Stromal cell of bone marrow (primary cell): ENCODE data around the gene CHSY3.

Experiments
- DNase-seq: peaks from one replicate; pipeline ENCODE4 v3.0.0-alpha.2; 2012; ENCODE audit warnings: low read depth

The CHSY3 gene

DNA sequence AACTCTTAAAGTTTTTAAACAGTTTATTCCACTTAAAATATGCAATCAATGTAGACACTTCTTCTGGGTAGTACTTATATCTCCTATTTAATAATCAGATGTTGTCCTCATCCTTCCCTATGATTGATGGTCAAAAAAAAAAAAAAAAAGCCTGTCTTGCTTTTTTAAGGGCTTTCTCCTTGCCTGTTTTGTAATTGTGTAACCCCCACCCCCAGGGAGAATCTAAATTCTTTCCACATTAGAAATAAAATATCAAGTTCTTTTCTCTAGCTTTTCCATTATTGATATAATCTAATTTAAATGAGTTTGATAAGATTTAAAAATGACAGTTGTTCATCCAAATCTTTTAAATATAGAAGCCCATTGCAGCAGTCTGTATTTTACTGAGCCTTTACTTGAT, 119.7 kb downstream of the CHSY3 start:
- peak; percentile 25 for DNase-seq

DNA sequence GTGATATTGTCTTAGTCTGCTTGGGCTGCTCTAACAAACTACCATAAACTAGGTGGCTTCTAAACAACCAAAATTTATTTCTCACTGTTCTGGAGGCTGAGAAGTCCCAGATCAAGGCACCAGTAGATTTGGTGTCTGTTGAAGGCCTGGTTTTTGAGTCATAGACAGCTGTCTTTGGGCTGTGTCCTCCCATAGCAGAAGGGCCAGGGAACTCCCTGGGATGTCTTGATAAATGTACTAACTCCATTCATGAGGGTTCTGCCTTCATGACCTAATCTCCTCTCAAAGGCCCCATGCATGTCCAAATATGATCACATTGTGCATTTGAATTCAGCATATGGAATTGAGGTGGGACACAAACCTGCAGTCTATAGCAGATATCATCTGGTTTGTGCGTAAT, 121.2 kb downstream of the CHSY3 start:
- no peak for DNase-seq

DNA sequence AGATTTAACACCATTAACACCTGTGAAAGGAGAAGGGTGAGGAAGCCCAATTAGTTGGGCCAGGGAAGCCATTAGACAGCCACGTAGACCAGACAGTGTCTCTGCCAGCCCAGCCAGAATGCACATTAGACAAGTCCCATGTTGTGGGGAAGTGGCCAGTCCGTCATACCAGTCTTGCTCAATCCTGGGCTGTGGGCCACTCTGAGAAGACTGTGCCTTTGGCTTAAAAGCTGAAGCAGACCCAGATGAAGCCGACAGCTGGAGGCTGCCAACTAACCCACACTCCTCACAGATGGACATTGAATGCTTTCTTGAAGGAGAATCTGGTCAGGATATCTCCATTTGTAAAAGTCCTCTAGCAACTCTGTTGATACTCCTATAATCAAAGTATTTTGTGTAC, 128.5 kb downstream of the CHSY3 start:
- no peak for DNase-seq

DNA sequence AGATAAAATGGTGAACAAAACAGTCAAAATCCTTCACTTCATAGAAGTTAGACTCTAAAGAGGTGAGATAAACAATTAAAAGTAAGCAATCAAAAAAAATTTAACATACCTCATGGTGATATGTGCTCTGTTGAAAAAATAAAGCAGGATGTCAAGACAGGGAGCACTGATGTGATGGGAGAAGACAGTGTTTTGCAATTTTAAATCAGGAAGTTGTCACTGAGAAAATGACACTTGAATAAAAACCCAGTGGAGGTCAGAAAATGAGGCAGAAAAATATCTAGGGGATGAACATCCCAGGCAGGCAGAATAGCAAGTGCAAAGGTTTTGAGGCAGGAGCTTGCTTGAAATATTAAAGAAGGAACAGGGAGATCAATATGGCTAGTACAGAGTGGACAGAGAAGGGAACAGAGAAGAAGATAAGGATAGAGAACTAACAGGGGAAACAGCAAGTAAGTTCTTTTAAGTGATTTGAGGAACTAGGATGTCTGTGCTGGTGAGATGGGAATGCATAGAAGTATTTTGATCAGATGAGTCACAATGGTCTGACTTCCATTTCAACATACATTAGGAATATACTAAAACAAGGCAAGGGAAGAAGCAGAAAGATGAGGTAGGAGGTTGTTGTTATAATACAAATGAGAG, 130.4 kb downstream of the CHSY3 start:
- DNase-seq, result no peak

DNA sequence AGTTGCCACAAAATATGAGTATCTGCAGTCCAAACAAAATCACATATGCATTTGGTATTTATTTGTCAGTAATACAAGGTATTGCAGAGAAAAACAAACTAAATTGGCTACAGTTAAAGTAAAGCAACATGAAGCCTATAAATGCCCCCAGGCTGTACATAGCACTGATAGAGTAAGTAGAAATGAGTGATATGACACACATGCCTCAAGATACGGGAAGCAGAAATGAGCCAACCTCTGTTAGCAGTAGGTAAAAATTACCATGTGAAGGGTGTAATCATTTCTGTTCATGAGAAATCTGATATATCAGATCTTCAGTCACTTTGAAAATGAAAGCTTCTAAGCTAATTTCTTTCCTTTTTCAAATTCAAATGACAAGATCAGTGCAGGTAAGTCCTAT, 131.1 kb downstream of the CHSY3 start:
- DNase-seq, result no peak

DNA sequence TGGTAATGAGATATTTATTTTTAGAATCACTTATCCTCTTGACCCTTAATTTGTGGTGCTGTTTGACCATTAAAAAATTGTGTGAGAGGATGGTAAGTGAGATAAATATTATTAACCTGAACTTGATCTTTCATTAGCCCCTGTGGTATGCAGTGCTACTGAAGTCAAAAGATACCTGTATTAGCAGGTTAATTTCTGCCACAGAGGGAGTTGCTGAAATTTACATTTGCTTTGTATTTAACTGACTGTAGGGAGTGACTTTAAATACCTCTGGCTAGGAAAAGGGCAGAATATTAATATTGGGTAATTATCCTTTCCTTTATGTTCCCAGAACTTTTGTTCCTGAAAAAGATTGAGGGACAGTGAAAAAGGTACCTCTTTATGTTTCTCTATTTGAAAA, 133.6 kb downstream of the CHSY3 start:
- DNase-seq, result no peak

DNA sequence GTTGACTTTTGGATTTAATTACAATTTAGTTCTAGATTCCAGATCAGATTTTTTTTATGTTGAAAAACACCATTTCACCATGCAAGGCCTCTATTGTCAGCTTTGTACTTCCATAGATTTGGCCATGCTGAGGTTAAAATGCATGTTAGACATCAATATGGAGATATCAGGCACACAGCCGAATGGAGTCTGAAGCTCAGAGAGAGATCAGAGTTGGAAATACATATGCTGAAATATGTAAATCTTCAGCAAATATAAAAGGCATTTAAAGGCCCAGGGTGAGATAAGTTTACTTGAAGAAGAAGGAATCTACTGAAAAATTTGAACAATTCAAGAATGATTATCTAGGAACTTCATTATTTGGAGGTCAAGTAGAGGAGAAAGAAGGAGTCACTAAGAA, 139.6 kb downstream of the CHSY3 start:
- DNase-seq, result no peak

DNA sequence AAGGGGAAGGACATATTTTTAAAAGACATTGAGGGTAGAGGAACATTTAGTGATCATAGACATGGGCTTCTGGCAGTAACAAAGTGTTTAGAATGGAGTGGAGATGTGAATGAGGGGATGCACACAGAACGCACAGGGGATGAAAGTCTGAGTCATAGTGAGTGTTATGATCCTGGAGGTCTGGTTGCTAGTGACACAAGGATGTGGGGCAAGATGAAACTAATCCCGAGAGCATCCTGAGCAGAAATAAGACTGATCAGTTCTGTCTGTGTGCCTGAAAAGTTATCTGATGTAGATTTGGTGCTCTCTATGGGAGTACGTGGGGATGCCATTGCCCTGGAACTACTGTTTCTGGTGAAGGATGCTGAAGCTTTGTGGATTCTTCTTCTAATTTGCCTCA, 141.1 kb downstream of the CHSY3 start:
- DNase-seq, result peak; percentile 6

DNA sequence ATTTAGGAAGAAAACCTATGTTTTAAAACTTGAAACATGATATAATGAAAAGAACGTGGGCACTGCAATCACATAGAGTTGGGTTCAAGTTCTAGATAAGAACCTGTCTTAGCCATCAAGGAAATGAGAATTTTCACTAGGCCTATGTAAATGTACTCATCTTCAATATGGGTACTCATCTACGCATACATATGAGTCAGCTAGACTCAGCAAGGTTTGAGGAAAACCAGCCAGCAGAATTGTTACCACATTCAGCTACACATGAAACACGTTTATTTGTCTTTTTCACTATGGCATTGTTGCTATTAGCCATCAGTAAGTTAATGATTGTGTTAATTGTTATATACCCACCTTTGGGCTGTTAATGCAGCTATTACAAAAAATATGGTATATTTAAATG, 146.3 kb downstream of the CHSY3 start:
- no peak for DNase-seq

DNA sequence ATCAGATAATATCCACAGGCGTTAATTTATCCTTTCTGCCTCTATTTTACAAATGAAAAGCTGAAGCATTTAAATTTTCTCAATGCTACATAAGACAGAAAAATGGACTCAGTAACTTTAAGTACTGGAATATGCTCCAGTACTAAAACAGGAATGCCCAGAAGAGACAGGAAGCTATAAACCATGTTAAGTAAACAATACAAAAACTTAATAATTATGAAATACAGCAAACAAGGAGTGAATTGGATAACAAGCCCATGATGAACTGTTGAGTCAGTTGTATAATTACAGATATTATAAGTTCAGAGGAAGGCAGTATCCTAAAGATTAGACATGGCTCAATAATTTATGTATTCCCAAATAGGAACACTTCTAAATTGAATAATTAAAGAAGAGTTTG, 148.5 kb downstream of the CHSY3 start:
- DNase-seq, result no peak

DNA sequence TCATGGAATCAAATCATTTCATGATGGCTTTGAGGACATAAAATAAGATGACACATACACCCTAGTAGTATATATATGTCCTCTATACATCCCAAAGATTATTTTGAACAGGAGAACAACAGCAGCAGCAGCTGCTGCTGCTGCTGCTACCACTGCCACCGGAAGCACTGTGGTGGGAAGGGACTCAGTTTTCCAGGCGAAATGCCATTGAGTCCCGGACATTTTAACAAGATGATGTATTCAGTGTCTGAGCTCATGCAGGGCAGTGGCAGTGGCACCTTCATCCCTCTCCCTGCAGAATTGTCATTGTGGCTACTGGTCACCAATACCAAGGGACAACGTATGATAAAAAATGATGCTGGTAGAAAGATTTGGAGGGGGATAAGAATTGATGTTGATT, 151.3 kb downstream of the CHSY3 start:
- peak; percentile 5 for DNase-seq

DNA sequence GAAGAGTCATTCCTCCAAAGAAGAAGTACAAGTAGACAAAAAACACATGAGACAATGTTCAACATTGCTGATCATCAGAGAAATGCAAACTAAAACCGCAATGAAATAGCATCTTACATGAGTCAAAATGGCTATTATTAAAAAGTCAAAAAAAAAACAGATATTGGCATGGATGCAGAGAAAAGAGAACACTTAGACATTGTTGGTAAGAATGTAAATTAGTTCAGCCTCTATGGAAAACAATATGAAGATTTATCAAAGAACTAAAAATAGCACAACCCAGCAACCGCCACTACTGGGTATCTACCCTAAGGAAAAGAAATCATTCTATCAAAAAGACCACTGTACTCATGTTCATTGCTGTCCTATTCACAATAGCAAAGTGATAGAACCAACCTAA, 157.5 kb downstream of the CHSY3 start:
- DNase-seq, result no peak

DNA sequence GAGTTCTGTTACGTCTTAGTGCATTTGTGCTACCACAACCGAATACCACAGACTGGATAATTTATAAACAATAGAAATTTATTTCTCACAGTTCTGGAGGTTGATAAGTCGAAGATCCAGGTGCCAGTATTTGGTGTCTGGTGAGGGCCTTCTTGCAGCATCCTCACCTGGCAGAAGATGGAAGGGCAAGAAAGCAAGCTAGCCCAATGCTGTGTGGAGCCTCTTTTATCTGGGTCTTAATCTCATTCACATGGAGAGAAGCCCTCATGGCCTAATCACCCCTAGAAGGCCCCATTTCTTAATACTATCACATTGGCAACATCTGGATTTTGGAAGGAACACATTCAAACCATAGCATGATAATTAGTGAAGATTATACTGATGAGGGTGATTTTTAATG, 159.3 kb downstream of the CHSY3 start:
- DNase-seq, result no peak

DNA sequence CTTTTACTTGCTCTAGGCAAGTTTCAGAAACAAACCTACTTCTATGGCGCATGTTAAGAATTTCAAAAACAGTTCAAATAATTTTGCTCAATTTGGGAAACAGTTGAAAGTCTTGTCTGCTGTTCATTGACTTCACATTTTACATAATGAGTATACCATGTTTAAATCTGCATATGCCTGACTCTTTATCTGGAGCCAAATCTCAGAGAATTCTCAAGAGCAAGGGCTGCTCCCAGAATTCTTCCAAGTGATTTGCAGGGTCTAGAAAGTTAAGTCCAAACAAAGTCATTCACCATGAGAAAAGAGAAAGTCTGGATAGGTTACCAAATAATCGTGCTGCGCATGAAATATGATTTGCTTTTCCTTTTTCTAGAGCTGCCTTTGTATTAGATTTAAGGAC, 160.2 kb downstream of the CHSY3 start:
- DNase-seq, result no peak

DNA sequence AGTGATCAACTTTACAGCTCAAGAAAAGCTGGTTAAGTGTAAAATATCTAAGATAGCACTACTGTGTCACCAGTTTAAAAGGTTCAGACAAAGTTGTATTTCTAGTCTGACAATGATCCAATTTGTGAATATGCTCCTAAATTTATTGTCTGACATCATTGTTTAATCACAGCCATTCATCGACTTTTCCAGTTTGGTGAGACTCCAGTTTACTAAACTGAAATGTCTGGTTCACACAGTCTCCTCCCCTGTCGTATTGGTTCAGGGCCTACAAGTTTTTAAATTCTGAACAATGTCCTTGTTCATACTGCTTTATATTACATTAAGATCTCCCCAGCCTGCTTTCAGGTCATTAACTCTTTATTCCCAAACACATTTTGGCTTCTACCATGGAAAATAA, 161.4 kb downstream of the CHSY3 start:
- no peak for DNase-seq

DNA sequence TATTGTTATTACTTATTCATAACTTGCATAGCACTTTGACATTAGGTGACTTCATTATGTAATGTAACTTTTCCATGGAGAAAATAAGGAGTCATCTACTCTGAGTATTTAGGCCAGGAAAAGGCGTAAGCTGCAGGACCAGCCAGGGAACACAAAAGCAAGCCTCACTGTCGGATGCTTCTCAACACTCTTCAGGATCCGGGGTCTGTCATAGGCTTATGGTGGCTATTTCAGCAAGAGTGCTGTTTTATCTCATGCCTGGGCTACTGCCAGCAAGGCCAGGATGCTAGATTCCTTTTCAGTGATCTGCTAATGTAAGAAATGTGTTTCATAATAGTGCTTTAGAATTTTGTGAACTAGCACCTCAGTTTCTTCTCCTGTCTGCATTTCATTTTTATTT, 162.4 kb downstream of the CHSY3 start:
- peak; percentile 13 for DNase-seq

DNA sequence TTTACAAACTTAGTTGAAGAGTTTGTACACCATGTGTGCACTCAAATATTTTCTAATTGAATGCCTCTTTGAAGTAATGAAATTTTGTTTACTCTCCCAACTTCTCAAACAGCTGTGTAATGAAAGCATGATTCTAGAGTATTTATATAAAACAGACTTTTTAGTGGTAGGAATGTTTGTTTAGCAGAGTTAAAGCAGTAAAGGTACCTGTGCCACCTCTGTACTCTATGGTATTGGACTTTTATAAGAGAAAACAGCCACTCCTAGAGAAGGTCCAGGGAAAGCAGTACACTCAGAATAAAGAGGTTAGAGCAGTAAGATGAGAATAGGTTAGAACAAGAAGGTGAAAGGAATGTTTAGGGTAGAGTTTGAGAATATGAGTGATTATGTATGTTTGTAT, 163.1 kb downstream of the CHSY3 start:
- DNase-seq, result no peak

DNA sequence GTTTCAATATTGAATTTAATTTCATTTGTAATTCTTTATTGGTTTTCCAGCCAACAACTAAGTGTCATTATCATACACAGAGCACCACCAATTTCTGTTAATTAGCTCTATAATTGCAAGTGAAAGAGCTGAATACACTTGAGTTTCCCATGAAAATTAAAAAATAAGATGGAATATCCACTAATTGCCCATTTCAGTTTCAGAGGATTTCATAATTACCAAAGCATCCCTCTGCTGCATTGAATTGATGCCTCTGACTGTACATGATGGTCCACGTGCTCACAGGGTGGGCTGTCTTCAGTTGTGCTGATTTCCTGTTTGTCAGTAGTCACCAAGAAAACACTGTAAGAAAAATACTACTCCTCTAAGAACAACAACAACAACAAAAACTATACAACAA, 163.8 kb downstream of the CHSY3 start:
- DNase-seq, result no peak

DNA sequence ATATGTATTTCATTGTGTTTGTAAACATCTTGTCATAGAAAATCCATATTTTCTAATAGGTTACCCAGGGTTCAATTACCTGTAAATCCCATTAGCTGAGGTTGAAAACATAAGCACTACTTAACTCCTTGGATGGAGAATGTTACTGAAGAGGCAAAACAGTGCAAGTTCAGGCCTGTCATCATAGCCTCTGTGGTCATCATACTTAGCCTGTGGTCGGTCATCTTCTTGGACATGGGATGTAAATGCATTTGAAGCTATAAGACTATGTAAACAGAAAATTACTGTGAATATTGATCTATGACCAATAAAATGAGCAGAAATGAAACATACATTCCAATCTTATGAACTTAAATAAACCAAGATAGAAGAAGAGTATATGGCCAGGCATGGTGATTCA, 164.7 kb downstream of the CHSY3 start:
- DNase-seq, result no peak

DNA sequence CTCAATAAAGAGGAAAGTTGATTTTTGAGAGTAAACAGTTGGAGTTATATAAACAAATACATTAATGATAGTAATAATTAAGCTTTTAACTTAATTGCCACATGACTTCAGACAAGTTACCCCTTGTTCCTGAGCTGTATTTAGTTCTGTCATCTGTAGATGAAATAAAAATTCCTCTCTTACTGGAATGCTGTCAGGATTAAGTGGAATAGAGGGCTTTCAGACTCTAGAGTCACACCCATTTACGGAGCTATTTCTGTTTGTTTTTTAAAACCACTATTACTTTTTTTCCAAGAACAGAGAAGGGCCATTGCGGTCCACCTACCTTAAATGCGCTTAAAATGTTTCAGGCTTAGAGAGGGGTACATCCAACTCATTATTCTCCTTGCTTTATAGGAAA, 170.6 kb downstream of the CHSY3 start:
- DNase-seq, result no peak

DNA sequence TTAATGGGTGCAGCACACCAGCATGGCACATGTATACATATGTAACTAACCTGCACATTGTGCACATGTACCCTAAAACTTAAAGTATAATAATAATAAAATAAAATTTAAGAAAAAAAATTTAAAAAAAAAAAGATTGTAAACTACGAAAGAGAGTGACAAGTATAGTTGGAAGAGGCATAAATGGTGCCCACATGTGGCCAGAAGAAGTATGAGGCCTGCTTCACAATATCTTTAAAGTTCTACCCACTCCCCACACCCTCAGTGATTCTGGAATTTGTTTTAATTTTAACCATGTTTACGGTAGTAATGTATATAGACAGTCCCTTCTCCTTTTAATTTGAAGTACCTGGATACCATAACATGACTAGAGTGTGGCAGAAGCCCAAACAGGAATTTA, 172.7 kb downstream of the CHSY3 start:
- DNase-seq, result peak; percentile 5

DNA sequence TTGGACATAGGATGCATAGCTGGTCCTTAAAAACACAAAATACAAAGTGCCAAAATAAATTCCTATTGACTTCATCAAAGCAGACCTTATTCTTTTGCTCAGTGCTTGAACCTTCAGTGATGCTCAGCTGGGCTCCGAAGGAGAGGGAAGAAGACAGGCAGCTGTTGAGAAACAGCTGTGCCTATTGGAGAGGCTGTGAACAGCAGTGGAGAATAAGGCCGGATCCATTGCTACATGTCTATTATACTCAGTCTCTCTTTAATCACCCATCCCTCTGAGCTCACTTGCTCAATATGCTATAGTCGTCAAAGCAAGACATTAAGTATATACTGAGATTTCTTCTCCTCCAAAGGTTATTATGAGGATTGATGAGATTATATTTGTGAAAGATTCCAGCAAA, 174.4 kb downstream of the CHSY3 start:
- no peak for DNase-seq

DNA sequence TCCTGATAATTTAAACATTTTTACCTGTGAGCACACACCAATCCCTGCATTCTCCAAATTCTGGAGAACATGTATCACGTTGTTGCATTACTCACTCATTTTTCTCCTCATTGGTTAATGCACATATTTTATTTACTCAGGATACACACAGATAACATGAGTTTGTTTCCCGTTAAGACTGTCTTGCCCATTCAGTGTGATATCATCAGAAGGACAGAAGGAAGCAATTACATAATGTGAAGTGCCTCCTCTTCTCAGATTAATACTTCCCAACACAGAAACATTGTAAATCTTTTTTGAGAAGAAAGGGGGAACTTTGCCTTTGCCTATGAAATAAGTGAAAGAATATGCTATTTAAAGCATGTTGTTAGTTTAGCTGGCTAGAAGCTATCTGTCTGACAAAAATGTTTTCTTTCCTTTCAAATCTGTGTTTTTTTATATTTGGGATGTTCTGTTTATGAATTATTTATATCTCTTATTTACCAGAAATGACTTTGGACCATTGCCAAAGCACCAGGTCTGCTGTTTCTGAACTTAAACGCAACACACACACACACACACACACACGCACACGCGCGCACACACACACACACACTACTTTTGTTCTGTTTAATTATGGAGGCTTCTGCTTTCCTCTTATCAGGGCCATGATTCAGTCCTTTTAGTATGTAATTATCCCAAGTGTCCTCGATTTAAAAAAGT, 186.5 kb downstream of the CHSY3 start:
- no peak for DNase-seq

DNA sequence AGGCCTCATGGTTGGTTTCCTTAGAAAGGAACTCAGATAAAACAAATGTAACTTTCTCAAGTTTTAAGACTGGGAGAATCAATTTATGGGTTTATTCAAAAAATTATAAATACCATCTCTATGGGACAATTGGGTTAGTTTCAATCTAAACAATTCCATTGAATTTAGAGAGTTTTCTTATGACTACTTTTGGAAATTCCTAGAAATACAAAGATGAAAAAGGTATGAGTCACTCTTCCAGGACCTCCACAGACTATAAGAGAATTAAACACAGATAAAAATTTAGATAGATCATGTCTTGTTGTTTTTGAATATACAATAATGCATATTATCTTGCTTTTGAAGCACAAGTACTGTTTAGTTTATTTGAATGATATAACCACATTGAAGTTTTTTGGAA, 188.7 kb downstream of the CHSY3 start:
- peak; percentile 9 for DNase-seq
